HG02588 (cell line): ENCODE data around the gene BLID.

Experiments used
- ATAC-seq: cut with Tn5 transposase; IDR thresholded peaks from one replicate; pipeline ENCODE4 v1.9.1; 2021; ENCODE audit warnings: mild to moderate bottlenecking, moderate library complexity; ENCODE audit not compliant: unreplicated experiment

BLID gene

DNA sequence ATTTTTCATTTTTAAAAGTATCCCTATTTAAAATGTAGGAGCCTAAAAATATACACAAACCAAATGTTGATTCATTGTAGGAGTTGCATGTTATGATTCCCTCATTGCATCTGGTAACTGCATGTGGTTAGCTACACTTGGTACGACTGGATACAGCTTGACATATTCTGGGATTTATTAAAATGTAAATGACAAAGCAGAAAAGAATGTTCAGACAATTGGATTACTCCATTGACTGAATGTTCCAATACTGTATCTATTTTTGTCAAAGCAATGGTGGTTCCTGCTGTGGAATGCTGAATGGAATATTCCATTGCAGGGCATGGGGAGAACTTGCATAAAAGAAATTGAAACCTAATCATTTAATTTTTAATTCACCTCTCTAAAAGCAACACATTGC is 30.8 kb downstream of the BLID start:
- ATAC-seq, result no peak

DNA sequence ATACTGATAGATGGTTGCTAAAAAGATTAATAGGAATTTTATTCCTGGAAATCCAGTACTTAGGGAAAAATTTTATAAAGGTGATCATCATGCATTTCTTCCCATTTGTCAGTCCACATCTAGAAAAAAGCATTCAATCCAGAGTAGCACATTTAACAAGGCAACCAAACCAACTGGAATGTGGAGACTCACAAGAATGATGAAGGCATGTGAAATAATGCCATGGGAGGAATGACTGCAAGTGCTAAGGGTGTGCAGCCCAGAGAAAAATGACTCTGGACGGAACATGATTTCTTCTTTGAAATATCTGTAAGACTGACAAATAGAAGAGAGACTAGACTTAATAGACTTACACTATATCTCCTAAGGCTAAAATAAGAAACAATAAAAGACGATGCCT is 33.8 kb downstream of the BLID start:
- no peak for ATAC-seq

DNA sequence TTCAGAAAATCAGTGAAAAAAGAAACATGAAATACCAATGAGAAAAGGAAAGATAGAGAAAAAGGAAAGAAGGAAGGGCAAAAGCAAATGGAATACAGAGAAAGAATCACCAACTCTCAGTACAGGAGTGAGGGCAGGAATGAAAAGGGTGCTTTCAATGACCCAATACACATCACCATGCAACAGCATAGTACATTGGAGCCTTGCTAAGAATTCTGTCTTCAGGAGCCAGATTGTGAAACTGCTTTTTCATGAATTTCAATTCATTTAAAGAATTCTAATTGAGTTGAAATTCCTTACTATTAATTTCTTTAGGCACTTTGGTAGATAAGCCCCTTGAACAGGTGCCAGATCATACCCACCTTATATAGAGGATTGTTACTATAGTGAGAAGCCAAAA is 34.9 kb downstream of the BLID start:
- no peak for ATAC-seq

DNA sequence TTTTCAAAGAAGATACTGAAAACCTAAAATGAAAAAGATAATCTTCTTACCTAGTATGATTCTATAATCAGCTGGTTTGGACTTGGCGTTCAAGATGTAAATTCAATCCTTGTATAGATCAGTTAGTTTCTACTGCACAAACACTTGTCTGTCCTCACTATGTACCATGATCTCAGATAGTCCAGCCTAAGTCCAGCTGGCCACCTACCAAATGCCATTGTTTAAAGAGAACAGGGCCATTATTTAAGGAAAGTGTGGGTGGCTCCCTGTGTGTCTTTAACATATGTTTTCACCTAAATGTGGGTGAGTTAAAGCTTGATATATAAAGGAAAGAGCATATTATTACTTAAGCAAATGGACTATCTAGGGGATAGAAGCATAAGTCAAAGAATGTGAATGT is 38.6 kb downstream of the BLID start:
- no peak for ATAC-seq

DNA sequence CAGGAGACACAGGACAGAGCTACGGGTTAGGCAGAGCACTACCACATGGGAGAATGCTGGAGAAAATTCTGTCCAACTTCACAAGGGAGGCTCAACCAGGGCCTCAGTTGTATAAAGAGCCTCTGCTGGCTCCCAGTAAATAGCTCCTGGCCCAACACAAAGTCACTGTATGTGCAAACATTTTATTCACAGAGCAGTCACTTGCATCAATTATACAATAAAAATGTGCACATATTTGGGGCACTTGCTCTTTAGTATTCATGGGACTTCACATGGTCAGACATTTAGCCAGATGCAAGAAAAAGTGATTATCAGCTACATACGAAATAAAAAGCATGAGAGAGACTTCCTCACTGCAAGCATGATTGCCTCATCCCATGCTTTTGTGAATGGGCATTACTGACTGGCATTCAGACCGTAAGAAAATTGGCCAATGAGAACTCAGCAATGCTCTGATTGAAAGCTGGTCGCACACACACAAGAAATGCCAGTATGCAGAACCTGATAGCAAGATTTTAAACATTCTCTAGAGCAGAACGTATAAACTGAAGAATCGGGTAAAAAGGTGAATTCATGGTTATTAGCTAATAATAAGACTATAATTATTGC is 39.4 kb downstream of the BLID start:
- ATAC-seq, result no peak

DNA sequence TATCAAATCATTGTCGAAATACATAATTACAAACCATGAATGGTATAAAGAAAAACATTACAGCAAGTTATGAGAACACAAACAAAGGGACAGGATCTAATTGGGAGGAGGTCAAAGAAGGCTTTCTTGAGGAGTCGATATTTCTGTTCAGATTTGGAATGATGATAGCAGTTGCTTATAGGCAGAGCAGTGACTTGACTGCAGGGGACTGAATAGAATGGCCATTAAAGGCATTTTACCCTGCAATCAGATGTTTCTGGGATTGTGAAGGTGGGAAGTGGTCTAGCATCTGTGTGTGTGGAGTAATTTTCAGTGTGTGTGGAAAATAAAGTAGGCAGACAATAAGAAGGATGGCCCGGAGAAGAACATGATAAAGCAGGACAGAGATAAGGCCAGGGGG is 41.0 kb downstream of the BLID start:
- no peak for ATAC-seq

DNA sequence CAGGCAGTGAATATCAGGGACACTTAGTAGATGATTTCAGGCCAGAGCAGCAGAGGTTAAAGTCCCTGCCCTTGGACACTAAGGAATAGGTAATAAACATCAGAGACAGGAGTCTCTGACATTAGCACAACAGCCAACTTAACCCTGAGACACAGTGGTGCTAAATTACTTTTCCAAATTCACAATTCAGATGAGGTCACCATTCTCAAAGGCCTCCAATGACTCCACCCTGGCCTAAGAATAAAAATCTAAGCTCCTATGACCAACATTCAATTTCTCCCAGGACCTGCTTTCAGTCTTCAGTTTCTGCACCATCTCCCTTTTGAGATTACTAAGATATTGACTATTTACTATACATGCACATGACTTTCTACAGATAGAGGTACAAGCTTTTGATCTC is 42.0 kb downstream of the BLID start:
- ATAC-seq, result no peak

DNA sequence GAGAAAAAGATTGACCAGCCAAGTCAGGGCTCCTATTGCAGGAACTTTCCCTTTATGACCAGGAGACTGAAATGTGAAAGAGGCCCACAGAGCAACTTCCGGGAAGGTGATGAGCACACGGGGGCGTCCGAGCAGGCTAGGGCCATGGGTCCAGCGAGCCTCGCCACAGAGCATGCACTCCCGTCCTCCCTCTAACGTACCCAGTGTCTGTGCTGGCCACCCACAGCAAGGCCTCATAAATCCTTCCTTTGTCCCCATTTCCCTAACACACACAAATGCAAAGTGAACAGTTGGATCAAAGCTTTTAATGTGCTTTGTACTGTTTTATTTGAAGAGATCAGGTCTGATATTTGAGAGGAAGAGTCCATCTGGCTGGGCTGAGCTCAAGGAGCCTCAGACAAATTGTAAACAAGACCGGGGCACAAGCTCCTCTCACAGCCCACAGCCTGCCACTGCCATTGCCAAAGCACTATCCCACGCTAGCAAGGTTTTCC is 44.3 kb downstream of the BLID start:
- no peak for ATAC-seq

DNA sequence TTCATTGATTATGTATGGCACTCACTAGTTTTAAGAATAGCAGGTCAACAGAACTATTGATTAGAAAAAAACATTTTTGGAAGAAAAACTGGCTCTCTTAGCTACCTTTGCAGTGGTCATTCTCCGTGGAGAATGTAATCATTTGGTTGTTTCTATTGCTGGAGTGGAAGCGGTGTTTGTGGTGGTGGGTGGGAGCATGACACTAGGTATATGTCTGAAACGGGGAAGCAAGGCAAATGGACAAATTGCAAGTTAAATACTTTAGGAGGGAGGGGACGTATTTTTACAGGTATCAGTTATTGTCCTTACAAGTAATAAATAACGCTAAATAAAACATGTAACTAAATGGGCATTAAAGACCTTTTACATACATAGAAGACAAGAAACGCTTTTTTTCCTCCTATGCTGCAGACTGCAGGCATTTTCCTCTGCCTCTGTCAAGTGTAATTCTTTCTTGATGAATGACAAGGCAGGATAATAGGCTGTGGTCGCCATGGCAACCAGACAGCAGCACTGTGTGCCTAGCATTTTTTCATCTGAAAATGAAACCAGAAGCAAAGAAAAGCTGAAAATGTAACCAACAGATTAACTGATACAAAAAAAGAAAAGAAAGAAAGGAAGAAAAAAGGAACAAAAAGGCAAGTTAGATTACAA is 46.2 kb downstream of the BLID start:
- ATAC-seq, result no peak

DNA sequence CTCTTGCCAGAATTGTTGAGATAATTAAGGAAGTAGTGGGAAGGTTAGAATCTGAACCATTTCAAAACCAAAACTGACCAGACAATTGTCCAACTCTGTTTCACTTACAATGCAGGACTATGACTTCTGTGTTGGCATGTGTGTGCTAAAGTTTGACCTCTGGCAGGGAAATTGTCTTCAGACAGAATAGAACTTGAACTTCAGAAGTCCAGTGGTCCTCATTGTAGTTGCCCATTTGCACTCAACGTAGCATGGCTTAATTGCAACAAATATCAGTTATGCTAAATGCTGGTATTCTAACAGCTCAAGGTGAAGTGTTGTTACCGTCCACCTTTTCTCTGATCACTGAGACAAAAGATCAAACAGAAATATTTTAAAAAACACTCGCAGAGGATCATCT is 47.2 kb downstream of the BLID start:
- ATAC-seq, result no peak

DNA sequence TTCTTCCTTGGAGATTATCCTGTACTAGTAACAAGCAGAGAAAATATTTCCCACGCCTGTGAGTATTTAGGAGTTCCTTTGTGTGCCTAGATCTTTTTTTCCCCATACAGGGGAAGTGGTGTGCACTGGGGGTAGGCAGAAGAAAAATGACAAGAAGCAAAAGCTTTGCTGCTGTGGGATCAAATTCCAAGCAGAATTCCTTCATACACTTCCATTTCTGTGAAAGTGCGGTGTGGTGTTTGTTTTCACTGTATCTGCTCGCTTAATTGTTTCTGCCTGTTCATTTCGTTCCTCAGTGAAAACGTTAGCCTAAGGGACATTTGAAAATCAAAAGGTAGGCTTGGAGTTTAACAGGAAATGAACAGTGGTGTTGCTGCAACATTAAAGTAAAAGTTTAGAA is 47.9 kb downstream of the BLID start:
- no peak for ATAC-seq
